ENCODE results near the gene PDGFRA. TPM values are rescaled to one million over a fixed set of nuclear protein-coding genes. Genes with fewer than 3 reads are reported as not detected.

Gene PDGFRA
- total RNA-seq, 1 donor from 2014 or later = 100 TPM

- no peak for TF ChIP-seq CTCF (IDR thresholded peaks at IDR 0.05; ENCODE audit: unreplicated experiment)
- peaks cover 49% of the 10 kb centered on the region for H3K27me3 Mint-ChIP-seq (ENCODE audit: low read depth)
- H3K4me1 Mint-ChIP-seq = peaks cover 18% of the 10 kb centered on the region
- H3K9me3 Mint-ChIP-seq = no peaks in the 10 kb centered on the region
- no peak overlapping the region for H3K4me3 Mint-ChIP-seq
- H3K27ac Mint-ChIP-seq = no peak overlapping the region
- H3K36me3 Mint-ChIP-seq = no peaks in the 10 kb centered on the region
- DNase-seq (ENCODE audit: low spot score in 2 of 2, unreplicated experiment in 2 of 2) = no peak
Observed at GRCh38 chr4:54218736-54219135, 10.4 kb upstream of the PDGFRA start.

GRCh38 chr4:54224996-54225597 is 4.0 kb upstream of the PDGFRA start:
- H3K9me3 Mint-ChIP-seq = no peaks in the 10 kb centered on the region
- peaks cover 92% of the 10 kb centered on the region for H3K27me3 Mint-ChIP-seq (ENCODE audit: low read depth)

GRCh38 chr4:54225598-54226403 is 3.3 kb upstream of the PDGFRA start:
- Mint-ChIP-seq H3K27me3 (ENCODE audit: low read depth) (peaks cover 96% of the 10 kb centered on the region), H3K27ac (peak overlapping the region; percentile 87), H3K4me1 (peaks cover 51% of the 10 kb centered on the region), H3K36me3 (no peaks in the 10 kb centered on the region), H3K9me3 (no peaks in the 10 kb centered on the region), H3K4me3 (peak overlapping the region; percentile 80)
- DNase-seq (ENCODE audit: low spot score in 2 of 2, unreplicated experiment in 2 of 2) = no peak
- no peak for TF ChIP-seq CTCF (IDR thresholded peaks at IDR 0.05; ENCODE audit: unreplicated experiment)

More at GRCh38 chr4:54224996-54225597, 4.0 kb upstream of the PDGFRA start:
- peak overlapping the region; percentile 87 for H3K27ac Mint-ChIP-seq
- DNase-seq (ENCODE audit: low spot score in 2 of 2, unreplicated experiment in 2 of 2) = no peak
- no peak for TF ChIP-seq CTCF (IDR thresholded peaks at IDR 0.05; ENCODE audit: unreplicated experiment)
- H3K4me1 Mint-ChIP-seq = peaks cover 48% of the 10 kb centered on the region
- H3K36me3 Mint-ChIP-seq = no peaks in the 10 kb centered on the region
- peak overlapping the region; percentile 80 for H3K4me3 Mint-ChIP-seq

GRCh38 chr4:54226404-54227255 is 2.5 kb upstream of the PDGFRA start:
- Mint-ChIP-seq H3K36me3 (no peaks in the 10 kb centered on the region), H3K4me1 (peaks cover 51% of the 10 kb centered on the region), H3K9me3 (no peaks in the 10 kb centered on the region), H3K27me3 (ENCODE audit: low read depth) (peaks cover 97% of the 10 kb centered on the region), H3K27ac (peak overlapping the region; percentile 87), H3K4me3 (peak overlapping the region; percentile 80)
- DNase-seq (ENCODE audit: low spot score in 2 of 2, unreplicated experiment in 2 of 2) = peak in 1 of 2 experiments; percentile 40
- no peak for TF ChIP-seq CTCF (IDR thresholded peaks at IDR 0.05; ENCODE audit: unreplicated experiment)

- DNase-seq (ENCODE audit: low spot score in 2 of 2, unreplicated experiment in 2 of 2) = peak in 1 of 2 experiments; percentile 52
- H3K4me1 Mint-ChIP-seq = peaks cover 53% of the 10 kb centered on the region
- no peaks in the 10 kb centered on the region for H3K36me3 Mint-ChIP-seq
- H3K27me3 Mint-ChIP-seq (ENCODE audit: low read depth) = peaks cover 97% of the 10 kb centered on the region
- H3K4me3 Mint-ChIP-seq = peak overlapping the region; percentile 80
- no peak for TF ChIP-seq CTCF (IDR thresholded peaks at IDR 0.05; ENCODE audit: unreplicated experiment)
- no peaks in the 10 kb centered on the region for H3K9me3 Mint-ChIP-seq
- peak overlapping the region; percentile 87 for H3K27ac Mint-ChIP-seq
Observed at GRCh38 chr4:54227256-54228055, 1.6 kb upstream of the PDGFRA start.

All from mesothelial cell of epicardium (in vitro differentiated cells).